GM18519 (cell line): Measurements from ENCODE around the gene USP3.
"Not testable (repeated sequence)": the region's sequence is repeated elsewhere in the genome, so short reads cannot be mapped to it uniquely, and the experiment has no call there.

Experiments used
- ATAC-seq: cut with Tn5 transposase; IDR thresholded peaks from one replicate; pipeline ENCODE4 v1.9.1; 2021; ENCODE audit warnings: mild to moderate bottlenecking, moderate library complexity; ENCODE audit not compliant: unreplicated experiment, low FRiP score

The USP3 gene

DNA sequence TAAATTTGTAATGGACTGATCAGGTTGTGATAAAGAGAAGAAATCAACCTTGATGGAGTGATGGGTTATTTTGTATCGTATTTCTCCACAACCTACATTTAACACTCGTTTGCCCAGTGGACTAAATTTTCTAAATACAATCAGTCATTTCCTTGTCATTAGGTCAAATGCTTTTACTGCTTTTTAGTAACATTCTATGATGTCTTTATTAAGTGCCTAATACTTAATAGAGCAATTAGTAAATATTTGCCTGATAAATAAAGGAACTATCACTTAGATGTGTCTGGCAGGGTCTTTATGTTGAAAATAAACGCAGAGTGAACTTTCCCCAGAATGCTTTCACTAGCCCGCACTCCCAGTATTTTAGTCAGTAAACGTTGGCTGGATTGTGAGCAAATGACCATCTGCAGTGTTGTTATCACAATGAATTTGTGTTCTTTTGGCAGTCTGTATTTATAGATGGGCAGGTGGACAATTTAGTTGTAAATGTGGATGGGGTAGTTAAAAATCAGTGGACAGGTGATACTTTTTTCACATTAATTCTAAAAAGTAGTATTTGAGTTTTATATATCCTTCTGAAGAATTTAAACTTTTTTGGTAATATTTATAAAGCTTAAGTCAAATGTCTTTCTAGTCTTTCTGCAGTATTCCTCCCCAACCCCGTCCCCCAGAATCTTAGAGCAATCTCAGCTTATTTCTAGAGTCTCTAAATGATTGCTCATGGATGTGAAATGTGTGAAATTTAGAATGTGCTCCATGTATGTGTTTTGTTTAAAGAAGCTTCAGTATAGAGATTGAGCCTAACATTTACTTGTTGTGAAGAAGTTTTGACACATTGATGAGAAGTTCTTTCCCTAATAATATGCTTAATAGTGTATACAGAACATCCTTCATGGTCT is 4.9 kb downstream of the USP3 start:
- ATAC-seq, result no peak

DNA sequence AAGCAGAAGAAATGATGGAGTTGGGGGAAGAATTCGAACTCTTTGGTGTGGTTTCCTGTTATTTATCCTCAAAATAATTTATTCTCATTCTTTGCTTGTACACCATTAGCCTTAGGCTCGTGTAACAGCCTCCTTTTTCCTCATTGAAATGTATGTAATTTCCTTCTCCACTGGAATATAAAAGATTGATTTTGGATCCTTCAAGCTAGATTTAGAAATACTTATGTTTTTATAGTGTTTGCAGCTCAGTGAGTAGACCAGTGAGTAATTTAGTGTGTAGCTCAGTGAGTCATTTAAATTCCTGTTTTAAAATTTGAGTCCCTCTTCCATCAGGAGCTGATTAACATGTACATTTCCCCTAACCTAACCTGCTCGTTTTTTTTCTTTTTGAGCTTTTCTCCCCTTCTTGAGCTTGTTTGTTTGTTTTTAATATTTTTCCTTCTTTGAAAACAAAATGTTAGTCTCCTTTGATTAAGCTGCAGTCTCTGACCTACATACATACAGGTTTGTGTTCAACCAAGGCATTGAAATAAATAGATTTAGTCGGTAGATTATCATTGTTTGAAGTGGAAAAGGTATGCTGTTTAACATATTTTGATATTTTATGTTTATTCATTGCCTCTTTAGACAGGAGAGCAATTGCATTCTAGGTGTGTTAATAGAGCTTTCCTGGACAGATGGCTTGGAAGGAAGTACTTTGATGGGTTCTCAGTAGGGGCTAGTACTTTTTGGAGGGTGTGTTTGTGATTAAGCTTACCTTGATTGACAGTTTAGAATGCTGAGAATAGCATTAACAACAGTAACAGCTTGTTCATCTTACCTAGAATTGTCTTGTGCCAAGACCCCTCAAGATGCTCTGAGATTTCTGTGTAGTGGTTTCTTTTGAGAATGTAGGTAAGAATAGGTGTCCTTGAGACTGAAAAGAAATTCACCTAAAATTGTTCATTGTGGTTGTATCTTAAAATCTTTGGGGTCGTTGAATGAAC is 5.9 kb downstream of the USP3 start:
- no peak for ATAC-seq

DNA sequence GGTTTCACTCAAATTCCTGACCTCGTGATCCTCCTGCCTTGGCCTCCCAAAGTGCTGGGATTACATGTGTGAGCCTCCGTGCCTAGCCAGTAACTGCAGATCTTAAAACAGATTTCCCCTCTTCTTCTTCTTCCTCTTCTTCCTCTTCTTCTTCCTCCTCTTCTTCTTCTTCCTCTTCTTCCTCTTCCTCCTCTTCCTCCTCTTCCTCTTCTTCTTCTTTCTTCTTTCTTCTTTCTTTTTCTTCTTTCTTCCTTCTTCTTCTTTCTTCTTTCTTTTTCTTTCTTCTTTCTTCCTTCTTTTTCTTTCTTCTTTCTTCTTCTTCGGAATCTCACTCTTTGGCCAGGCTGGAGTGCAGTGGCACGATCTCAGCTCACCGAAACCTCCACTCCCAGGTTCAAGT is 7.8 kb downstream of the USP3 start:
- no peak for ATAC-seq

DNA sequence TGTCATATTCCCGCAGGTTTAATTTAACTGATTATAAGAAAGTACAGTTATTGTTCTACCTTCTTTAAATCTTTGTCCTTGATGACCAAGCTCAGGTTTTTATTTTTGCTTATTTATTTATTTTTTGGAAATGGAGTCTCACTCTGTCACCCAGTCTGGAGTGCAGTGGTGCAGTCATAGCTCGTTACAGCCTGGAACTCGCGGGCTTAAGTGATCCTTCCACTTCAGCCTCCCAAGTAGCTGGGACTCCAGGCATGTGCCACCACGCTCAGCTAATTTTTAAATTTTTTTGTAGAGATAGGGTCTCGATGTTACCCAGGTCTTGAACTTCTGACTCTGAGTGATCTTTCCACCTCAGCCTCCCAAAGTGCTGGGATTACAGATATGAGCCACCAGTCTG is 8.9 kb downstream of the USP3 start:
- no peak for ATAC-seq

- ATAC-seq, result no peak
Measured at GRCh38 chr15:63513728-63514127, 9.3 kb downstream of the USP3 start.

DNA sequence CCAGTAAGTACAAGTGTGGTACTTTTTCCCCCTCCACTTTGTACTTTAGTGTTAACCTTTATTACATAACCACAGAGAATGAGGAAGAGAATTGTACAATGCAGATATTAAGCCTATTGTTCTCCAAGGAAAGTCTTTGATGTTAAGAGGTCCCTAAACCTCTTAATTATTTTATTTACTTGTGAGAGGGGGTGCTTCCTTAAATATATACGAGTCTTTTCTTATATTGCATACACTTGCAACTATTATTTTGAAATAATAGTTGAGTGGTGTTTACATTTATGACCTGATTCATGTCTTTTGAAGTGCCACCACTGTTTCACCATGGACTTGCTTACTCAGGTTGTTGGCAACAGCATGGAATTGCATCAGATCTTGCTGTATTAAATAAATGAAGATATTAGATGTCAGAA is 10.1 kb downstream of the USP3 start:
- no peak for ATAC-seq

DNA sequence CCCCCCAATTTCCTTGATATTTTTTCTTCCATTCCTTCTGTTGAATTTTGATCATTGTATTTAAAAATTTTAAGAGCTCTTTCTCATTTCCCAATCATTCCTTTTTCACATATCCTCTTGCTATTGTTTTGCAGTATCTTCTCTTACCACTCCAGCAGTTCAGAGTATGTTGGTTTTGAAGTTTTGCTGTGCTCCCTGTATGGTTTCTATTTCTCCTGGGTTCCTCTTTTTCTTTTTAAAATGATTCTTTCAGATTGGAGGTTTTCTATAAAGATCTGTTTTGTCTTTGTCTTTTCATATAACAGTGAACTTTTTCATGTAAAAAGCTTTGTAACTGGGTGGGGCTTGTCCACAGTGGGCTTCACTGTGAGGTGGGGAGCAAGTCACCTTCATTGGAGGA is 12.8 kb downstream of the USP3 start:
- no peak for ATAC-seq

GRCh38 chr15:63517628-63518027 is 13.2 kb downstream of the USP3 start:
- no peak for ATAC-seq

DNA sequence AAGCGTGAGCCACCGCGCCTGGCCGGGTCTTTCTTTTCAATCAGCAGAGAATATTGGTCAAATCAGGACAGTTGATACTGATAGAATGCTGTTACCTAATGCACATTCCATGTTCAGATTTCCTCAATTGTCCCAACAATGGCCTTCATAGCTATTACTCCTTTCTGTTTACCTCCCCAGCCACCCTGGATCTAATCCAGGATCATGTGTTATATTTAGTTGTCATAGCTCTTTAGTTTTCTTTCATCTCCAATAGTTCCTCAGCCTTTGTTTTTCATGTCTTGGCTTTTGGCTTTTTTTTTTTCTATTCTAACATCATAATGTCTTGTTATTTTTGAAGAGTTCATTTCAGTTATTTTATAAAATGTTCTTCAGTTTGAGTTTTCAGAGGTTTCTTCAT is 14.6 kb downstream of the USP3 start:
- no peak for ATAC-seq

- ATAC-seq, result no peak
Measured at GRCh38 chr15:63519548-63520178, 15.3 kb downstream of the USP3 start.

DNA sequence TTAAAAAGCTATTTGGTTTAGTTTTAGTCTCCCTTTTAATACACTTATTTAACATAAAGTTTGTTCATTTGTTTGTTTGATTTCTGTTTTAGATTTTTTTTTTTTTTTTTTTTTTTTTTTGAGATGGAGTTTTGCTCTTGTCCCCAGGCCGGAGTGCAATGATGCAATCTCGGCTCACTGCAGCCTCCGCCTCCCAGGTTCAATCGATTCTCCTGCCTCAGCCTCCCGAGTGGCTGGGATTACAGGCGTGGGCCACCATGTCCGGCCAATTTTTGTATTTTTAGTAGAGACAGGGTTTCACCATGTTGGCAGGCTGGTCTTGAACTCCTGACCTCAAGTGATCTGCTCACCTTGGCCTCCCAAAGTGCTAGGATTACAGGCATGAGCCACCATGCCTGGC is 16.1 kb downstream of the USP3 start:
- not testable (repeated sequence) for ATAC-seq

GRCh38 chr15:63522225-63522578 is 17.8 kb downstream of the USP3 start:
- no peak for ATAC-seq

GRCh38 chr15:63523306-63523990 is 19.1 kb downstream of the USP3 start:
- ATAC-seq, result no peak

GRCh38 chr15:63524316-63525015 is 20.1 kb downstream of the USP3 start:
- ATAC-seq, result no peak

DNA sequence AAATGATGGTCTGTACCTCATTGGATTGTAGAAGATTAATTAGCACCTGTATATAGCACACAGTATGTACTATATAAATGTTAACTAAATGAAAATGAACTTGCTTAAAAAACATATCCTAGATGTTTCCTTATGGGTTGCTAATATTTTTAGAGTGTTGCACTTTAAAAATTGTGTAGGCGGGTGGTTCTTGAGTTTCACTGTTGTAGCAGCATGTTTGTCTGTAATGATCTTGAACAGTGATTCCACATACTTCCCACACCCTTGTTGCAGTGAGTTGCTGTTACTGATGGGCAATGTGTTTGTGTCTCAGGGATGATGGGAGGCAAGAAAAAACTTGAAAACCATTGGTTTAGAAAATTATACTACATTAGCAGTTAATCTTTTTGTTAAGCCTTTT is 22.0 kb downstream of the USP3 start:
- no peak for ATAC-seq

GRCh38 chr15:63528138-63528659 is 23.8 kb downstream of the USP3 start:
- no peak for ATAC-seq

- ATAC-seq, result no peak
Measured at GRCh38 chr15:63530235-63530634, 25.8 kb downstream of the USP3 start.

GRCh38 chr15:63530752-63531299 is 26.4 kb downstream of the USP3 start:
- ATAC-seq, result no peak

DNA sequence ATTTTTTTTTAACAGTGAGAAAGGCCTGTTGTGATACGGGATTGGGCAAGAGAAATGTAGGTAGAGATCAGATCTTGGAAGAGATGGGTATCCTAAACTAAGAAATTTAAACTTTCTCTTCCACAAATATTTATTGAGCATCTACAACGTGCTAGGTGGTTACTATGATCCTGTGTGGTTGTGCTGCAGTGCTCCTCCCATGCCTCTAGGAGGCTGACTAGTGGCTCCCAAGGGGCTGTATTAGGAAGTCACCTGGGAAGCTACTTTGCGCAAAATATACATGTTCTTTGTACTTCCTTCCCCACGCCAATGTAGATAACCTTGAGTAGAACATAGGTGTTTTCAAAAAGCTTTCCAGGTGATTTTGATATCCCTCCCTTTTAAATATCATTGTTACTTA is 27.2 kb downstream of the USP3 start:
- ATAC-seq, result no peak
